Measurements from ENCODE around the gene C1orf94. TPM values are rescaled to one million over a fixed set of nuclear protein-coding genes. Genes with fewer than 3 reads are reported as not detected.

Gene C1orf94
- total RNA-seq, 1 donor from 2014 or later, result not detected

DNA sequence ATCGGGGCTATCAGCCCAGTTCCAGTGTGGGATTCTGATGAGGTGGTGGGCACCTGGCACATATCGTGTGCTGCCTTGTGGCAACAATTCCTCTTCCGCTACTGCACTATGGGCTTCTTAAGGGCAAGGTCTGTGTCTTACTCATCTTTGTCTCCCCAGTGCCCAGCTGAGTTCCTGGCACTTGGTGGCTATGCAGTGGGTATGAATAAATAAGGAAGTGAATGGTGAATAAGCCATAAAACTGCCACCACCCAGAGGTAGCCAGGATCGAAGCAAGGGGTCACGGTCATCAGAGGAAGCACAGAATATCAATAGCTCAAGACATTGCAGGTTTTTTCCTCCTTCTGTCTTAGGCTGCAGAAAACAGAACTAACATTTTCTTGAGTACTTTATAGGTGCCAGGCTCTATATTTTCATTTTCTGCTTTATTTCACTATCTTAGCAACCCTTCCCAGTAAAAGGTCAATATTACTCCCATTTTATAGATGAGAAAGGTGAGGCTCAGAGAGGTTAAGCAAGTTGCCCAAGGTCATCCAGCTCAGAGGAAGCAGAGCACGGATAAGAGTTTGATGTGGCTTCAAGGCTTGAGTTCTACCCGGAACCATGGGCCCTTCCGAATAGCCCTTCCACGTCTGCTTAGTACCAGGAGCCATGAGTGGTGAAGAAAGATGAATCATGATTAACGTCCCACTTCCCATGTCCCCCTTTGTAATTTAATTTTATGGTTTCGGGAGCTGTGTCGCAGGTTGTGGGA, 10.2 kb downstream of the C1orf94 start:
- Mint-ChIP-seq H3K27ac (ENCODE audit: unreplicated experiment) (no peak overlapping the region), H3K9me3 (ENCODE audit: unreplicated experiment) (peaks cover 15% of the 10 kb centered on the region), H3K4me1 (ENCODE audit: unreplicated experiment) (no peaks in the 10 kb centered on the region), H3K27me3 (ENCODE audit: unreplicated experiment) (no peaks in the 10 kb centered on the region), H3K36me3 (ENCODE audit: unreplicated experiment) (no peaks in the 10 kb centered on the region), H3K4me3 (ENCODE audit: unreplicated experiment) (no peak overlapping the region)
- DNase-seq (ENCODE audit: extremely low spot score, unreplicated experiment), result no peak
- TF ChIP-seq, protein P1, sequence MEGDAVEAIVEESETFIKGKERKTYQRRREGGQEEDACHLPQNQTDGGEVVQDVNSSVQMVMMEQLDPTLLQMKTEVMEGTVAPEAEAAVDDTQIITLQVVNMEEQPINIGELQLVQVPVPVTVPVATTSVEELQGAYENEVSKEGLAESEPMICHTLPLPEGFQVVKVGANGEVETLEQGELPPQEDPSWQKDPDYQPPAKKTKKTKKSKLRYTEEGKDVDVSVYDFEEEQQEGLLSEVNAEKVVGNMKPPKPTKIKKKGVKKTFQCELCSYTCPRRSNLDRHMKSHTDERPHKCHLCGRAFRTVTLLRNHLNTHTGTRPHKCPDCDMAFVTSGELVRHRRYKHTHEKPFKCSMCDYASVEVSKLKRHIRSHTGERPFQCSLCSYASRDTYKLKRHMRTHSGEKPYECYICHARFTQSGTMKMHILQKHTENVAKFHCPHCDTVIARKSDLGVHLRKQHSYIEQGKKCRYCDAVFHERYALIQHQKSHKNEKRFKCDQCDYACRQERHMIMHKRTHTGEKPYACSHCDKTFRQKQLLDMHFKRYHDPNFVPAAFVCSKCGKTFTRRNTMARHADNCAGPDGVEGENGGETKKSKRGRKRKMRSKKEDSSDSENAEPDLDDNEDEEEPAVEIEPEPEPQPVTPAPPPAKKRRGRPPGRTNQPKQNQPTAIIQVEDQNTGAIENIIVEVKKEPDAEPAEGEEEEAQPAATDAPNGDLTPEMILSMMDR (IDR thresholded peaks at IDR 0.05), result no peak

GRCh38 chr1:34188418-34188817, 11.7 kb downstream of the C1orf94 start:
- H3K9me3 Mint-ChIP-seq (ENCODE audit: unreplicated experiment), result peaks cover 28% of the 10 kb centered on the region
- no peaks in the 10 kb centered on the region for H3K36me3 Mint-ChIP-seq (ENCODE audit: unreplicated experiment)
- no peaks in the 10 kb centered on the region for H3K4me1 Mint-ChIP-seq (ENCODE audit: unreplicated experiment)
- no peaks in the 10 kb centered on the region for H3K27me3 Mint-ChIP-seq (ENCODE audit: unreplicated experiment)
- H3K4me3 Mint-ChIP-seq (ENCODE audit: unreplicated experiment), result no peak overlapping the region
- DNase-seq (ENCODE audit: extremely low spot score, unreplicated experiment), result no peak
- TF ChIP-seq, protein P1 (IDR thresholded peaks at IDR 0.05), result no peak
- no peak overlapping the region for H3K27ac Mint-ChIP-seq (ENCODE audit: unreplicated experiment)

- peaks cover 28% of the 10 kb centered on the region for H3K9me3 Mint-ChIP-seq (ENCODE audit: unreplicated experiment)
- H3K4me1 Mint-ChIP-seq (ENCODE audit: unreplicated experiment), result no peaks in the 10 kb centered on the region
- no peaks in the 10 kb centered on the region for H3K27me3 Mint-ChIP-seq (ENCODE audit: unreplicated experiment)
- H3K36me3 Mint-ChIP-seq (ENCODE audit: unreplicated experiment), result no peaks in the 10 kb centered on the region
- TF ChIP-seq, protein P1 (IDR thresholded peaks at IDR 0.05), result no peak
- no peak for DNase-seq (ENCODE audit: extremely low spot score, unreplicated experiment)
- no peak overlapping the region for H3K27ac Mint-ChIP-seq (ENCODE audit: unreplicated experiment)
- no peak overlapping the region for H3K4me3 Mint-ChIP-seq (ENCODE audit: unreplicated experiment)
Measured at GRCh38 chr1:34188985-34189384, 12.3 kb downstream of the C1orf94 start.

DNA sequence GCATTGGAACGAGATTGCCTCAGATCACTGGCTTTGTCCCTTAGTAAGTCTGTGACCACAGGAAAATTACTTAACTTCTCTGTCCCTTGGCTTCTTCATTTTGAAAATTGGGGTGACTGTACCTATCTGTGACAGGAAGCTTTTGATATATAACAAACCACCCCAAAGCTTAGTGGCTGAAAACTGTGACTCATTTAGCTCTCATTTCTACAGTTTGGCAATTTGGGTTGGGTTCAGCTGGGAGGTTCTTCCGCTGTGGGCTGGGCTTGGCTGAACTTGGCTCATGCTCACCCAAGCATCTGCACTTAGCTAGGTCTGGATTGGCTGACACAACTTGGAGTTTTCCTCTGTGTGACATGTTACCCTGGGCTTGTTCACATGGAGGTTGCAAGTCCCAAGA, 14.0 kb downstream of the C1orf94 start:
- Mint-ChIP-seq H3K9me3 (ENCODE audit: unreplicated experiment) (peaks cover 30% of the 10 kb centered on the region), H3K27me3 (ENCODE audit: unreplicated experiment) (no peaks in the 10 kb centered on the region), H3K27ac (ENCODE audit: unreplicated experiment) (no peak overlapping the region), H3K4me1 (ENCODE audit: unreplicated experiment) (no peaks in the 10 kb centered on the region), H3K4me3 (ENCODE audit: unreplicated experiment) (no peak overlapping the region), H3K36me3 (ENCODE audit: unreplicated experiment) (no peaks in the 10 kb centered on the region)
- no peak for DNase-seq (ENCODE audit: extremely low spot score, unreplicated experiment)
- TF ChIP-seq, protein P1 (IDR thresholded peaks at IDR 0.05), result no peak

DNA sequence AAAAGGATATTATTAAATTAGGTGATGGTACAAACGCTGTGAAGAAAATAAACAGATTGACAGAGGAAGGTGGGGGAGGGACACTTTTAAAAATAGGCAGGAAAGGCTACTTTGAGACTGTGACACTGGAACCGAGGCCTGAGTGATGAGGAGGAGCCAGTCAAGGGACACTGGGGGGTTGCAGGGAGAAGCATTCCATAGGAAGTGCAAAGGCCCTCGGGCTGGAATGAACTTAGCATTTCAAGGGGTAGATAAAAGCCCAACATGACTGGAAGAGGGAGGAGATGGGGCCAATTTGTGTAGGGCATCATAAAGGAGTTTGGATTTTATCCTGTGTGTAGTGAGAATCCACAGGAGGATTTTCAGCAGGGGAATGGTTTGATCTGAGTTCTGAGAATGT, 15.9 kb downstream of the C1orf94 start:
- H3K27me3 Mint-ChIP-seq (ENCODE audit: unreplicated experiment), result no peaks in the 10 kb centered on the region
- no peaks in the 10 kb centered on the region for H3K36me3 Mint-ChIP-seq (ENCODE audit: unreplicated experiment)
- no peak overlapping the region for H3K4me3 Mint-ChIP-seq (ENCODE audit: unreplicated experiment)
- DNase-seq (ENCODE audit: extremely low spot score, unreplicated experiment), result no peak
- H3K4me1 Mint-ChIP-seq (ENCODE audit: unreplicated experiment), result no peaks in the 10 kb centered on the region
- TF ChIP-seq, protein P1 (IDR thresholded peaks at IDR 0.05), result no peak
- H3K9me3 Mint-ChIP-seq (ENCODE audit: unreplicated experiment), result peaks cover 26% of the 10 kb centered on the region
- H3K27ac Mint-ChIP-seq (ENCODE audit: unreplicated experiment), result no peak overlapping the region

Data from osteocyte (in vitro differentiated cells).